ENCODE measurements around the gene PVALB.

GRCh38 chr22:36856792-36857135 is 39.9 kb upstream of the PVALB start:
- no peak for TF ChIP-seq CTCF (conservative IDR thresholded peaks at IDR 0.05; ENCODE audit: low read length)
- TF ChIP-seq EZH2phosphoT487 (IDR thresholded peaks at IDR 0.05; ENCODE audit: borderline replicate concordance, low read depth, low read length) = no peak

Data from OCI-LY7 (cell line).